ENCODE measurements around the gene MAP3K5. TPM values are rescaled to one million over a fixed set of nuclear protein-coding genes. Genes with fewer than 3 reads are reported as not detected.

Gene MAP3K5
- total and polyA plus RNA-seq, 2 of the 8 experiments (the other 6 are each of a cell fraction or from before 2014, with no cell fraction given), result 0.63 to 2.6 TPM

- no peak for TF ChIP-seq RBBP5 (IDR thresholded peaks at IDR 0.05; ENCODE audit: borderline replicate concordance, low read depth, low read length)
- no peak for TF ChIP-seq SIRT6 (IDR thresholded peaks at IDR 0.05; ENCODE audit: low read length)
- no peak for TF ChIP-seq SIN3A (conservative IDR thresholded peaks at IDR 0.05 in 1 of 2, IDR thresholded peaks at IDR 0.05 in 1 of 2; ENCODE audit: low read depth in 1 of 2, low read length in 2 of 2)
- no peak for TF ChIP-seq CHD1 (IDR thresholded peaks at IDR 0.05; ENCODE audit: low read depth, low read length)
- no peak for TF ChIP-seq TAF7 (optimal IDR thresholded peaks at IDR 0.05; ENCODE audit: borderline replicate concordance, low read depth, low read length)
- no peak for TF ChIP-seq MAX (IDR thresholded peaks at IDR 0.05)
- TF ChIP-seq NANOG (IDR thresholded peaks at IDR 0.05; ENCODE audit: insufficient read depth, low read depth, low read length, poor library complexity, severe bottlenecking), result no peak
- no peak for TF ChIP-seq JUN (IDR thresholded peaks at IDR 0.05; ENCODE audit: low read depth, low read length)
- no peak for TF ChIP-seq CREB1 (IDR thresholded peaks at IDR 0.05)
These were observed 64.0 kb downstream of the MAP3K5 start (continued) for GRCh38 chr6:136728033-136728939.

Data from H1 (cell line).